Activated CD4-positive, alpha-beta T cell treated with anti-CD3 and anti-CD28 coated beads, Interleukin-2, amount 50 U/mL, for 4 hours (primary cell): ENCODE data around the gene TINAGL1.
"Not testable (repeated sequence)": the region's sequence is repeated elsewhere in the genome, so short reads cannot be mapped to it uniquely, and the experiment has no call there.

Experiments
- DNase-seq, 2 experiments: peaks; one replicate each; pipeline ENCODE4 v3.0.0-alpha.2; 2020

TINAGL1 gene

GRCh38 chr1:31583995-31584868, 7.9 kb downstream of the TINAGL1 start:
- DNase-seq = no peak

GRCh38 chr1:31584869-31585735, 8.8 kb downstream of the TINAGL1 start:
- no peak for DNase-seq

- DNase-seq = no peak
Observed at GRCh38 chr1:31585736-31586365, 9.5 kb downstream of the TINAGL1 start.

GRCh38 chr1:31586376-31587327, 10.3 kb downstream of the TINAGL1 start:
- no peak for DNase-seq

- DNase-seq = not testable (repeated sequence)
Observed at GRCh38 chr1:31587328-31587699, 11.0 kb downstream of the TINAGL1 start.

GRCh38 chr1:31587720-31588423, 11.6 kb downstream of the TINAGL1 start:
- DNase-seq = peak; percentile 16 to 23

GRCh38 chr1:31588751-31589515, 12.6 kb downstream of the TINAGL1 start:
- DNase-seq = no peak

- DNase-seq = no peak
Observed at GRCh38 chr1:31591425-31592093, 15.2 kb downstream of the TINAGL1 start.

GRCh38 chr1:31592132-31592531, 15.8 kb downstream of the TINAGL1 start:
- DNase-seq = no peak

- DNase-seq = no peak
Observed at GRCh38 chr1:31593136-31593665, 16.9 kb downstream of the TINAGL1 start.

GRCh38 chr1:31593770-31594632, 17.7 kb downstream of the TINAGL1 start:
- DNase-seq = peak; percentile 18 to 24

- DNase-seq = no peak
Observed at GRCh38 chr1:31595836-31596736, 19.8 kb downstream of the TINAGL1 start.

- no peak for DNase-seq
Observed at GRCh38 chr1:31596737-31597097, 20.4 kb downstream of the TINAGL1 start.

- DNase-seq = no peak
Observed at GRCh38 chr1:31598980-31599379, 22.7 kb downstream of the TINAGL1 start.

- DNase-seq = no peak
Observed at GRCh38 chr1:31600641-31601040, 24.3 kb downstream of the TINAGL1 start.

GRCh38 chr1:31602081-31602480, 25.8 kb downstream of the TINAGL1 start:
- DNase-seq = no peak

- no peak for DNase-seq
Observed at GRCh38 chr1:31605908-31606427, 29.7 kb downstream of the TINAGL1 start.

GRCh38 chr1:31607360-31607759, 31.0 kb downstream of the TINAGL1 start:
- DNase-seq = no peak
